ENCODE data around the gene UROC1. TPM values are rescaled to one million over a fixed set of nuclear protein-coding genes. Genes with fewer than 3 reads are reported as not detected.
A peak's percentile ranks its signal among the peaks of the same experiment; 100 is the strongest.

UROC1 gene
- total RNA-seq, 6 donors from 2014 or later: not detected

- Histone ChIP-seq H3K27me3 (no peaks in the 10 kb centered on the region), H3K36me3 (no peaks in the 10 kb centered on the region), H3K4me3 (no peak overlapping the region), H3K4me1 (no peaks in the 10 kb centered on the region), H3K27ac (no peak overlapping the region), H3K9me3 (no peaks in the 10 kb centered on the region)
- 51 to 63% methylated on average over 6 to 7 of the region's 7 CpGs for WGBS, 2 donors
- no peak for TF ChIP-seq POLR2AphosphoS5 (IDR thresholded peaks at IDR 0.05)
- TF ChIP-seq POLR2A (IDR thresholded peaks at IDR 0.05): no peak
- no peak for TF ChIP-seq EP300 (IDR thresholded peaks at IDR 0.05)
- TF ChIP-seq CTCF (IDR thresholded peaks at IDR 0.05): no peak
- ATAC-seq (ENCODE audit: low FRiP score in 2 of 2) (no peak), DNase-seq (peak in 1 of 2 donors; percentile 50)
Observed at GRCh38 chr3:126501736-126502135, 15.8 kb downstream of the UROC1 start.

- ATAC-seq (ENCODE audit: low FRiP score in 2 of 2): no peak
- no peak for DNase-seq
- TF ChIP-seq POLR2AphosphoS5 (IDR thresholded peaks at IDR 0.05) (no peak), CTCF (IDR thresholded peaks at IDR 0.05) (no peak), EP300 (IDR thresholded peaks at IDR 0.05) (no peak), POLR2A (IDR thresholded peaks at IDR 0.05) (no peak)
- H3K36me3 ChIP-seq: no peaks in the 10 kb centered on the region
- no peaks in the 10 kb centered on the region for H3K9me3 ChIP-seq
- no peaks in the 10 kb centered on the region for H3K4me1 ChIP-seq
- no peak overlapping the region for H3K27ac ChIP-seq
- 63 to 75% methylated on average over 4 of the region's 5 CpGs for WGBS, 2 donors
- no peak overlapping the region for H3K4me3 ChIP-seq
- H3K27me3 ChIP-seq: no peaks in the 10 kb centered on the region
Observed at GRCh38 chr3:126501054-126501453, 16.5 kb downstream of the UROC1 start.

GRCh38 chr3:126500016-126500415 lies 17.6 kb downstream of the UROC1 start:
- Histone ChIP-seq H3K36me3 (no peaks in the 10 kb centered on the region), H3K9me3 (no peaks in the 10 kb centered on the region), H3K4me3 (no peak overlapping the region), H3K27ac (no peak overlapping the region), H3K4me1 (no peaks in the 10 kb centered on the region), H3K27me3 (no peaks in the 10 kb centered on the region)
- 80 to 84% methylated on average over 4 to 6 of the region's 7 CpGs for WGBS, 2 donors
- ATAC-seq (ENCODE audit: low FRiP score in 2 of 2): no peak
- no peak for TF ChIP-seq CTCF (IDR thresholded peaks at IDR 0.05)
- no peak for DNase-seq

GRCh38 chr3:126499401-126499800 lies 18.2 kb downstream of the UROC1 start:
- TF ChIP-seq POLR2AphosphoS5 (IDR thresholded peaks at IDR 0.05) (no peak), EP300 (IDR thresholded peaks at IDR 0.05) (no peak), POLR2A (IDR thresholded peaks at IDR 0.05) (no peak), CTCF (IDR thresholded peaks at IDR 0.05) (no peak)
- no peaks in the 10 kb centered on the region for H3K27me3 ChIP-seq

GRCh38 chr3:126498929-126499328 lies 18.6 kb downstream of the UROC1 start:
- Histone ChIP-seq H3K4me1 (no peaks in the 10 kb centered on the region), H3K9me3 (no peaks in the 10 kb centered on the region), H3K27me3 (no peaks in the 10 kb centered on the region), H3K4me3 (no peak overlapping the region), H3K36me3 (no peaks in the 10 kb centered on the region), H3K27ac (no peak overlapping the region)
- DNase-seq: no peak
- no peak for TF ChIP-seq CTCF (IDR thresholded peaks at IDR 0.05)
- no peak for ATAC-seq (ENCODE audit: low FRiP score in 2 of 2)
- WGBS, 2 donors: 70 to 78% methylated on average over 10 of the region's 10 CpGs

More at GRCh38 chr3:126499401-126499800, 18.2 kb downstream of the UROC1 start:
- no peaks in the 10 kb centered on the region for H3K9me3 ChIP-seq
- DNase-seq (no peak), ATAC-seq (ENCODE audit: low FRiP score in 2 of 2) (no peak)
- H3K4me3 ChIP-seq: no peak overlapping the region
- H3K36me3 ChIP-seq: no peaks in the 10 kb centered on the region
- H3K4me1 ChIP-seq: no peaks in the 10 kb centered on the region
- no peak overlapping the region for H3K27ac ChIP-seq
- 95 to 96% methylated on average over 6 to 9 of the region's 9 CpGs for WGBS, 2 donors

All from upper lobe of left lung (tissue), 6 donors.